SK-N-MC (cell line): ENCODE results near the gene MAP7D2.

Source experiments
- EZH2 ChIP-seq: fragments of 200-600 bp; sonication (generic); IDR thresholded peaks from one replicate; pipeline ENCODE4 v1.6.1; 2017; ENCODE audit warnings: antibody characterized with exemption
- POLR2AphosphoS5 ChIP-seq: IDR thresholded peaks from 2 replicates; pipeline ENCODE4 v1.6.1; 2012; ENCODE audit warnings: mild to moderate bottlenecking, low read depth, low read length, borderline replicate concordance

DNA sequence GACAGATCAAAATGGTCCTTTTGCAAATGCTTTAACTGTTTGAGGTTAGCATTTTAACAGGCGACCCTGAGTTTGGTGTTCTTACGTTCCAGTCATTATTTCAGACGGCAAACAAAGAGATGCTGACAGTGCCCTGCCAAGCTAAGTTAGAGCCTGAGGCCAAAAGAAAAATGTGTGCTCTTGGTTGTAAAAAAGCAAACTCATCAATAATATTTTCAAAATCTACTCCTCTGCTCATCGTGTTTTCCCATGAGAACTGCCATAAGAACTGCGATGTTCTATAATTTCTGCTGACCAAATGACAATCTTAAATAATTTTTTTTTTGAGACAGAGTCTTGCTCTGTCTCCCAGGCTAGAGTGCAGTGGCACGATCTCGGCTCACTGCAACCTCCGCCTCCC lies 63.2 kb downstream of the MAP7D2 start:
- TF ChIP-seq EZH2 (no peak), POLR2AphosphoS5 (no peak)
